Adipose tissue (tissue), 3 donors: ENCODE data around the gene PICK1. TPM values are rescaled to one million over a fixed set of nuclear protein-coding genes. Genes with fewer than 3 reads are reported as not detected.
"Not testable (repeated sequence)": the region's sequence is repeated elsewhere in the genome, so short reads cannot be mapped to it uniquely, and the experiment has no call there.

Experiments
- H3K27ac ChIP-seq: one replicate; pipeline ENCODE4 v1.5.1; 2013; ENCODE audit warnings: low read depth, low read length
- WGBS, 3 donors: extraction: QIAGEN DNeasy Blood & Tissue Kit; methylation state at CpG; one replicate each; pipeline ENCODE4 v1.1.7; 2013; 5-methylcytosine and 5-hydroxymethylcytosine counted together
- polyA plus RNA-seq, 3 donors: library from polyadenylated mRNA; stranded (reverse); fragments of 200-250 nt; gene quantifications; one replicate each; pipeline ENCODE4 v1.2.3, GENCODE V29; 2013
- donor health status: healthy with polysubstance abuse.
- donor health status: Bipolar disorder and iron deficiency.
- donor health status: healthy.

The PICK1 gene
- polyA plus RNA-seq, 3 donors, result 19.6 to 23.5 (median 20.6) TPM

- H3K27ac ChIP-seq, result no peak overlapping the region
- WGBS, 3 donors, result 33 to 77% (median 67%) methylated on average over 17 of the region's 17 CpGs
Observed at GRCh38 chr22:38107692-38108515, 50.7 kb downstream of the PICK1 start.

GRCh38 chr22:38108561-38109319, 51.5 kb downstream of the PICK1 start:
- 79 to 94% (median 94%) methylated on average over 12 to 15 of the region's 15 CpGs for WGBS, 3 donors
- H3K27ac ChIP-seq, result no peak overlapping the region

GRCh38 chr22:38109371-38110001, 52.3 kb downstream of the PICK1 start:
- 90 to 93% (median 91%) methylated on average over 22 of the region's 22 CpGs for WGBS, 3 donors

GRCh38 chr22:38110008-38110862, 53.0 kb downstream of the PICK1 start, which contains the start of gene BAIAP2L2:
BAIAP2L2 (minus strand) TSS chr22:38110684; CDS start chr22:38110525, 159 bp downstream.
- WGBS, 3 donors, result 69 to 88% (median 86%) methylated on average over 19 of the region's 19 CpGs
- no peak within 1 kb of the TSS for H3K27ac ChIP-seq

More at GRCh38 chr22:38109371-38110001, 52.3 kb downstream of the PICK1 start:
- no peak overlapping the region for H3K27ac ChIP-seq

- H3K27ac ChIP-seq, result no peak overlapping the region
Observed at GRCh38 chr22:38110863-38111852, 54.0 kb downstream of the PICK1 start.

GRCh38 chr22:38111925-38112355, 54.7 kb downstream of the PICK1 start:
- WGBS, 3 donors, result 72 to 79% (median 75%) methylated on average over 11 of the region's 11 CpGs

More at GRCh38 chr22:38110863-38111852, 54.0 kb downstream of the PICK1 start:
- 66 to 81% (median 78%) methylated on average over 27 to 30 of the region's 30 CpGs for WGBS, 3 donors

GRCh38 chr22:38112381-38112780, 55.2 kb downstream of the PICK1 start:
- 86 to 95% (median 95%) methylated on average over 21 to 22 of the region's 22 CpGs for WGBS, 3 donors
- H3K27ac ChIP-seq, result no peak overlapping the region

More at GRCh38 chr22:38111925-38112355, 54.7 kb downstream of the PICK1 start:
- no peak overlapping the region for H3K27ac ChIP-seq

GRCh38 chr22:38114484-38115398, 57.5 kb downstream of the PICK1 start:
- no peak overlapping the region for H3K27ac ChIP-seq
- 34 to 56% (median 55%) methylated on average over 24 to 32 of the region's 32 CpGs for WGBS, 3 donors

GRCh38 chr22:38115423-38116205, 58.4 kb downstream of the PICK1 start:
- no peak overlapping the region for H3K27ac ChIP-seq
- 94 to 95% (median 95%) methylated on average over 30 to 31 of the region's 31 CpGs for whole genome bisulfite sequencing, 3 donors

GRCh38 chr22:38117556-38117955, 60.4 kb downstream of the PICK1 start:
- not testable (repeated sequence) for H3K27ac ChIP-seq
- 90 to 94% (median 90%) methylated on average over 10 of the region's 10 CpGs for WGBS, 3 donors

- H3K27ac ChIP-seq, result no peak overlapping the region
- 88 to 89% (median 88%) methylated on average over 3 of the region's 3 CpGs for WGBS, 3 donors
Observed at GRCh38 chr22:38118182-38118581, 61.0 kb downstream of the PICK1 start.

GRCh38 chr22:38118747-38119146, 61.5 kb downstream of the PICK1 start:
- not testable (repeated sequence) for H3K27ac ChIP-seq
- WGBS, 3 donors, result 91 to 100% (median 97%) methylated on average over 2 of the region's 2 CpGs

- 91 to 94% (median 92%) methylated on average over 28 of the region's 28 CpGs for WGBS, 3 donors
- H3K27ac ChIP-seq, result no peak overlapping the region
Observed at GRCh38 chr22:38120359-38121110, 63.3 kb downstream of the PICK1 start.

- H3K27ac ChIP-seq, result no peak overlapping the region
- WGBS, 3 donors, result 82 to 86% (median 82%) methylated on average over 6 of the region's 6 CpGs
Observed at GRCh38 chr22:38122616-38123015, 65.4 kb downstream of the PICK1 start.
